DOHH2 (cell line): ENCODE measurements around the gene TAPBP.
A peak's percentile ranks its signal among the peaks of the same experiment; 100 is the strongest.

Source experiments
- H3F3A ChIP-seq: fragments of 200-600 bp; sonication (generic), shearing (Covaris generic); 2 replicates; pipeline ENCODE4 v1.6.0; 2016; ENCODE audit warnings: antibody characterized with exemption, mild to moderate bottlenecking; ENCODE audit not compliant: control insufficient read depth, insufficient read depth
- H3K27ac ChIP-seq: fragments of 200-600 bp; sonication (generic); 2 replicates; pipeline ENCODE4 v1.5.1; 2014; ENCODE audit warnings: low read depth, mild to moderate bottlenecking, low read length, moderate library complexity
- H3K27me3 ChIP-seq: fragments of 200-600 bp; sonication (generic); 2 replicates; pipeline ENCODE4 v1.6.1; 2014; ENCODE audit warnings: mild to moderate bottlenecking, low read length, mixed read lengths; ENCODE audit not compliant: control insufficient read depth
- H3K36me3 ChIP-seq: fragments of 200-600 bp; sonication (generic); 2 replicates; pipeline ENCODE4 v1.6.1; 2014; ENCODE audit warnings: mild to moderate bottlenecking, low read length, moderate library complexity, mixed read lengths; ENCODE audit not compliant: control insufficient read depth
- H3K4me1 ChIP-seq: fragments of 200-600 bp; sonication (generic); 2 replicates; pipeline ENCODE4 v1.6.1; 2014; ENCODE audit warnings: mild to moderate bottlenecking, low read length, mixed read lengths; ENCODE audit not compliant: control insufficient read depth
- H3K4me2 ChIP-seq: fragments of 200-600 bp; sonication (generic); 2 replicates; pipeline ENCODE4 v1.6.0; 2014; ENCODE audit warnings: mild to moderate bottlenecking, low read length, moderate library complexity
- H3K4me3 ChIP-seq: fragments of 200-600 bp; sonication (generic); 2 replicates; pipeline ENCODE4 v1.5.1; 2014; ENCODE audit warnings: mild to moderate bottlenecking, low read length, mixed read lengths
- H3K79me2 ChIP-seq: fragments of 200-600 bp; sonication (generic); 2 replicates; pipeline ENCODE4 v1.6.1; 2014; ENCODE audit warnings: mild to moderate bottlenecking, low read length, mixed read lengths; ENCODE audit not compliant: control insufficient read depth
- H3K9me2 ChIP-seq: fragments of 200-600 bp; sonication (generic); replicated peaks from 2 replicates; pipeline ENCODE4 v1.6.1; 2014; ENCODE audit warnings: mild to moderate bottlenecking, low read length, mixed read lengths; ENCODE audit not compliant: control insufficient read depth
- H3K9me3 ChIP-seq: fragments of 200-600 bp; sonication (generic); 2 replicates; pipeline ENCODE4 v1.6.1; 2014; ENCODE audit warnings: antibody characterized with exemption, low read length, mixed read lengths; ENCODE audit not compliant: control insufficient read depth, insufficient read depth
- H4K20me1 ChIP-seq: fragments of 200-600 bp; sonication (generic); 2 replicates; pipeline ENCODE4 v1.6.0; 2014; ENCODE audit warnings: low read depth, mild to moderate bottlenecking, antibody characterized with exemption, low read length, moderate library complexity; ENCODE audit not compliant: control insufficient read depth, insufficient read depth
- EZH2phosphoT487 ChIP-seq: fragments of 200-600 bp; sonication (generic); IDR thresholded peaks from 2 replicates; pipeline ENCODE4 v1.6.1; 2017; ENCODE audit warnings: borderline replicate concordance, mild to moderate bottlenecking, antibody characterized with exemption, low read length, moderate library complexity, mixed read lengths
- TF ChIP-seq, protein P1 (sequence below): fragments of 200-600 bp; sonication (generic); IDR thresholded peaks from one replicate; pipeline ENCODE4 v1.5.1; 2014; ENCODE audit warnings: antibody characterized with exemption, mild to moderate bottlenecking, low read depth, low read length; ENCODE audit not compliant: poor library complexity, severe bottlenecking

The TAPBP gene

DNA sequence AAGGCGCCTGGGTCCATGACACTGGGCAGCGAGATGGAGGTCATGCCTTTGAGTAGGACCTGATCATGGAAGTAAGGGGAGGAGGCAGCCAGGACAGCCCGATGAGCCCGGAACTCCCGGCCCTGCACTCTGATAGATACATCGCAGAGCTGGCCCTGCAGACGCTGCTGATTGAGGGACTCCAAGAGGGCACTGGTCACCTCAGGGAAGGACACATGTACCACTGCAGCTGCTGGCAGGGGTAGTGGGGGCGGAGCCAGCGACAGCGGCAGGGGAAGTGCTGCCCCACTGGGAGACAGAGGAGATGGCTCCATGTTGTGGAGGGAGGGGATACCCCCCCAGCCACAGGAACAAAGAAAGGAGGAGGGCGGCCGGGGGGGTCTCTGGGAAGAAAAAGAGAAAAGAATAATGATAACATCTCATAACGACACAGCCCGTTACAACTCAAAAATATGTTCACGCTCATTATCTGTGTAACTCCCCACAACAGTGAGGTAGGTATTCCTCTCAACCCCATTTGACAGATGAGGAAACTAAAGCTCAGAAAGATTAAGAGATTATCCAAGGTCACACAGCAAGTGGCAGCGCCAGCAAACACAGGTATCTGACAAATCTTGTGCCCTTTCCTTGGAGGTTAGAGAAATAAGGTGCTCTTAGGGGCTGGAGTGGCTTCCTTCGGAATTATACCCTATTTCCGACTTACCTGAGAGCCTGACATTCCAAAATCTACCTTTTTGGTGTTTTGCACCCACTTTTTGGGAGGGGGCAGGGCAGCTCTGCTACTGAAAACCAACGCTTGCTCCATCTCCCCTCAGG is 2.9 kb upstream of the TAPBP start:
- Histone ChIP-seq H3K4me3 (peak overlapping the region; percentile 68), H3F3A (peaks cover 29% of the 10 kb centered on the region), H3K9me3 (no peaks in the 10 kb centered on the region), H3K4me2 (peak overlapping the region; percentile 51), H3K27me3 (no peaks in the 10 kb centered on the region), H4K20me1 (peaks cover 11% of the 10 kb centered on the region; the same call in 1 of the 2 replicates), H3K36me3 (peaks cover 68% of the 10 kb centered on the region), H3K4me1 (peaks cover 65% of the 10 kb centered on the region), H3K27ac (no peak overlapping the region), H3K9me2 (no peaks in the 10 kb centered on the region), H3K79me2 (peaks cover 63% of the 10 kb centered on the region)
- TF ChIP-seq, protein P1, sequence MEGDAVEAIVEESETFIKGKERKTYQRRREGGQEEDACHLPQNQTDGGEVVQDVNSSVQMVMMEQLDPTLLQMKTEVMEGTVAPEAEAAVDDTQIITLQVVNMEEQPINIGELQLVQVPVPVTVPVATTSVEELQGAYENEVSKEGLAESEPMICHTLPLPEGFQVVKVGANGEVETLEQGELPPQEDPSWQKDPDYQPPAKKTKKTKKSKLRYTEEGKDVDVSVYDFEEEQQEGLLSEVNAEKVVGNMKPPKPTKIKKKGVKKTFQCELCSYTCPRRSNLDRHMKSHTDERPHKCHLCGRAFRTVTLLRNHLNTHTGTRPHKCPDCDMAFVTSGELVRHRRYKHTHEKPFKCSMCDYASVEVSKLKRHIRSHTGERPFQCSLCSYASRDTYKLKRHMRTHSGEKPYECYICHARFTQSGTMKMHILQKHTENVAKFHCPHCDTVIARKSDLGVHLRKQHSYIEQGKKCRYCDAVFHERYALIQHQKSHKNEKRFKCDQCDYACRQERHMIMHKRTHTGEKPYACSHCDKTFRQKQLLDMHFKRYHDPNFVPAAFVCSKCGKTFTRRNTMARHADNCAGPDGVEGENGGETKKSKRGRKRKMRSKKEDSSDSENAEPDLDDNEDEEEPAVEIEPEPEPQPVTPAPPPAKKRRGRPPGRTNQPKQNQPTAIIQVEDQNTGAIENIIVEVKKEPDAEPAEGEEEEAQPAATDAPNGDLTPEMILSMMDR = no peak
- no peak for TF ChIP-seq EZH2phosphoT487

DNA sequence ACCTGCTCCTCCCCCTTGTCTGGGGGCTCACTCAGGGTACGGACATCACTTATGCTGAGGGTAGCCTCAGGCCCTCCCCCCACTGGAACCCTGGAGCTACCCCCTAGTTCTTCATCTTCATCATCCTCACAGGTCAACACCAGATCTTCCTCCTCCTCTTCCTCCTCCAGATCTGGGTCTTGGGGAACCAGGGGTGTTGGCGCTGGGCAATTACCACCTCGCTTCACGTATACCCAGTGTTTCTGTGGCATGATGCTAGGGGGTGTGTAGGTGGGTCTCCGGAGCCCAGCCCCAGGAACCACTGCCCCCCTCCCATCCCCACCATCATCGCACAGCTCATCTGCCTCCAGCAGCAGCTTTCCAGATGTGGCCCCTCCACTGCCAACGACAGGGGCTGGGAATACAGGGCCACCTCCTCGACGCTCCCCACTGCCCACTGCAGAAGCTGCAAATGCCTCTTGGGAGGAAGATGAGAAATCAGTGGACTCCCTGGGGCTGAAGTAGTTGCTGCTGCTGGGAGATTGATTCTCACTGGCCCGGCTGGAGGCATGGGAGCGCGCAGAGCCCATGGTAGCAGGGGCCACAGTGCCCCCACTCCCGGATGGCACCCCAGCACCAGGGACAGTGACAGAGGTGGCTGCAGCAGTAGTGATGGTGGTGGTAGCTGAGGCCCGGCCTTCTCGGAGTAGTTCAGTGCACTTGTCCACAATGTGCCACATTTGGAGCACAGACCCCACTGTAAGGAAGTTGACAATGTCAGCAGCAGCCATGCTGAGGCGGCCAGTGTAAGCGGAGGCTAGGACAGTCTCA is 2.1 kb upstream of the TAPBP start:
- no peaks in the 10 kb centered on the region for H3K27me3 ChIP-seq
- no peak for TF ChIP-seq EZH2phosphoT487
- TF ChIP-seq, protein P1 = no peak
- peaks cover 64% of the 10 kb centered on the region for H3K36me3 ChIP-seq
- no peaks in the 10 kb centered on the region for H3K9me2 ChIP-seq
- no peaks in the 10 kb centered on the region for H3K9me3 ChIP-seq
- peaks cover 63% of the 10 kb centered on the region for H3K79me2 ChIP-seq
- H4K20me1 ChIP-seq = peaks cover 9% of the 10 kb centered on the region; the same call in 1 of the 2 replicates
- no peak overlapping the region for H3K4me3 ChIP-seq
- H3K4me1 ChIP-seq = peaks cover 60% of the 10 kb centered on the region
- no peak overlapping the region for H3K27ac ChIP-seq
- H3K4me2 ChIP-seq = no peak overlapping the region
- peaks cover 29% of the 10 kb centered on the region for H3F3A ChIP-seq

DNA sequence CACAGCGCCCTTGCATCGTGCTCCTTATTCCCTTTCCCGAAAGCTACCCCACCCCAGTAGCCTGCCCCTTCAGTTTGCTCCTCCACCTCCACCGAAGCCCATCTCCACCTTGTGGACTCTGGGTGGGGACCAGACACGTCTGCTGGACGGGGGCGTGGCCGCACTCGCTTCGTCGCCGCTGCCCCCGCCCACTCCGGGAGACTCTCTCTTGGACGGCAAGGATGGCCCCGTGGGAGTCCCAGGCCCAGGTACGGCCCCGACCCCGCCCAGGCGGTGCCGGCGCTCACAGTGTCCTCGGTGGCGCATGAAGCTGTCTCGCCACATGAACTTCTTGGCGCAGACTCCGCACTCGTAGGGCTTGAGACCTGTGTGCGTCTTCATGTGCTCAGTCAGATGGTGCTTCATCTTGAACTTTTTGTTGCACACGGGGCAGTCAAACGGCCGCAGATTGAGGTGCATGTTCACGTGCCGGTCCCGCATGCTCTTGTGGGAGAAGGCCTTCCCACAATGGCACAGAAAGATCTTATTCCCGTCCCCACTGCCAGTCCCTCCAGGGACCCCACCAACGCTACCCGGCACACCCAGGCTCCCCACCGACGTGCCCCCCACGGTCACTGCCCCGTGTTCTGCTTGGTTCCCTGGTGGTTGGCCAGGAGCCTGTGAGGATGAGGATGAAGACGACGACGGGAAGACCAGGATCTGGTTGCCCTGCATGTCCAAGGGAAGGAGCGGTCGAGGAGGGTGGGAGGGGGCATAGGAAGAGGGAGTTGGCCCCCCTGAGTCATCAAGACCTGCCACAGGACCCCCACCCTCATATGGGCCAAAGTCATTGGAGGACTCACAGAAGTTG is 1.3 kb upstream of the TAPBP start:
- peak overlapping the region; percentile 95 for H3K4me3 ChIP-seq
- H3K27me3 ChIP-seq = no peaks in the 10 kb centered on the region
- peak overlapping the region; percentile 93 for H3K27ac ChIP-seq
- H3K4me1 ChIP-seq = peaks cover 51% of the 10 kb centered on the region
- peaks cover 63% of the 10 kb centered on the region for H3K79me2 ChIP-seq
- H3K9me3 ChIP-seq = no peaks in the 10 kb centered on the region
- TF ChIP-seq, protein P1 = no peak
- TF ChIP-seq EZH2phosphoT487 = no peak
- peaks cover 25% of the 10 kb centered on the region for H3F3A ChIP-seq
- H4K20me1 ChIP-seq = peaks cover 6% of the 10 kb centered on the region; the same call in 1 of the 2 replicates
- peak overlapping the region; percentile 91 for H3K4me2 ChIP-seq
- H3K36me3 ChIP-seq = peaks cover 59% of the 10 kb centered on the region
- H3K9me2 ChIP-seq = no peaks in the 10 kb centered on the region
